Measurements from ENCODE around the gene CXorf58. TPM values are rescaled to one million over a fixed set of nuclear protein-coding genes. Genes with fewer than 3 reads are reported as not detected.

The CXorf58 gene
- polyA plus RNA-seq, 1 of the 3 experiments (the other 2 are of a cell fraction) = not detected

DNA sequence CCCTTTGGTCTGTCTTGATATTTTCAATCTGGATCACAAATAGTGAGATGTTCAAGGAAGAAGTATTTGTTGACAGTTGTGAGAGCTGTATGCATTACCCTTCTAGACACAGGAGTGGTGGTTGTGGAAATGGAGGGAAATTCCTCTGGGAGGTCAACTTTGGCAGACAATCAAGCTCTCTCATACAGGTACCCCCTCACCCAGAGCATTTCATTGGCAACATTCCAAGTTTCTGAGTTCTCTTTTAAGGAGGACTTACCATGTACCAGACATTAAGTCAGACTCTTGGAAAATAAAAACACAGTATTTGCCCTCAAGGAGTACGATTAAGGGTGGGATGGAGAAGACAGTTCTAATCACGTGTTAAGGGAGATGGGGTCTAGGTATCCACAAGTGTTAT lies 73.9 kb downstream of the CXorf58 start:
- POLR2A ChIA-PET = no interaction called here
- peaks cover 5 to 9% of the 10 kb centered on the region in 2 experiments for H3K36me3 ChIP-seq (replicated peaks in 1 of 2; ENCODE audit: control insufficient read depth in 1 of 2, insufficient read depth in 2 of 2, low read length in 1 of 2)
- no peak overlapping the region for H2AFZ ChIP-seq (ENCODE audit: low read depth)
- DNase-seq = no peak
- H3K9ac ChIP-seq = no peak overlapping the region
- TF ChIP-seq NRF1 (IDR thresholded peaks at IDR 0.05; ENCODE audit: low read depth, low read length) = no peak
- TF ChIP-seq YY1 (IDR thresholded peaks at IDR 0.05; ENCODE audit: low read depth) = no peak
- TF ChIP-seq, protein P1, sequence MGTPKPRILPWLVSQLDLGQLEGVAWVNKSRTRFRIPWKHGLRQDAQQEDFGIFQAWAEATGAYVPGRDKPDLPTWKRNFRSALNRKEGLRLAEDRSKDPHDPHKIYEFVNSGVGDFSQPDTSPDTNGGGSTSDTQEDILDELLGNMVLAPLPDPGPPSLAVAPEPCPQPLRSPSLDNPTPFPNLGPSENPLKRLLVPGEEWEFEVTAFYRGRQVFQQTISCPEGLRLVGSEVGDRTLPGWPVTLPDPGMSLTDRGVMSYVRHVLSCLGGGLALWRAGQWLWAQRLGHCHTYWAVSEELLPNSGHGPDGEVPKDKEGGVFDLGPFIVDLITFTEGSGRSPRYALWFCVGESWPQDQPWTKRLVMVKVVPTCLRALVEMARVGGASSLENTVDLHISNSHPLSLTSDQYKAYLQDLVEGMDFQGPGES (IDR thresholded peaks at IDR 0.05; ENCODE audit: low read depth, low read length) = no peak
- TF ChIP-seq, protein P2, sequence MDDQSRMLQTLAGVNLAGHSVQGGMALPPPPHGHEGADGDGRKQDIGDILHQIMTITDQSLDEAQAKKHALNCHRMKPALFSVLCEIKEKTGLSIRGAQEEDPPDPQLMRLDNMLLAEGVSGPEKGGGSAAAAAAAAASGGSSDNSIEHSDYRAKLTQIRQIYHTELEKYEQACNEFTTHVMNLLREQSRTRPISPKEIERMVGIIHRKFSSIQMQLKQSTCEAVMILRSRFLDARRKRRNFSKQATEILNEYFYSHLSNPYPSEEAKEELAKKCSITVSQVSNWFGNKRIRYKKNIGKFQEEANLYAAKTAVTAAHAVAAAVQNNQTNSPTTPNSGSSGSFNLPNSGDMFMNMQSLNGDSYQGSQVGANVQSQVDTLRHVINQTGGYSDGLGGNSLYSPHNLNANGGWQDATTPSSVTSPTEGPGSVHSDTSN (IDR thresholded peaks at IDR 0.05) = no peak
- TF ChIP-seq RXRA (IDR thresholded peaks at IDR 0.05; ENCODE audit: borderline replicate concordance, low read depth) = no peak
- TF ChIP-seq NFIC (IDR thresholded peaks at IDR 0.05; ENCODE audit: borderline replicate concordance) = no peak
- TF ChIP-seq CHD2 (IDR thresholded peaks at IDR 0.05; ENCODE audit: low read length, partially characterized antibody) = no peak
- no peak for TF ChIP-seq GATA2 (CRISPR knock-in tag; IDR thresholded peaks at IDR 0.05)
- no peak for TF ChIP-seq TCF12 (IDR thresholded peaks at IDR 0.05)
- TF ChIP-seq, protein P3, sequence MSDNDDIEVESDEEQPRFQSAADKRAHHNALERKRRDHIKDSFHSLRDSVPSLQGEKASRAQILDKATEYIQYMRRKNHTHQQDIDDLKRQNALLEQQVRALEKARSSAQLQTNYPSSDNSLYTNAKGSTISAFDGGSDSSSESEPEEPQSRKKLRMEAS (IDR thresholded peaks at IDR 0.05; ENCODE audit: low read depth) = no peak
- no peak for TF ChIP-seq MEF2A (IDR thresholded peaks at IDR 0.05; ENCODE audit: borderline replicate concordance, low read depth)
- TF ChIP-seq EP300 (IDR thresholded peaks at IDR 0.05; ENCODE audit: borderline replicate concordance in 1 of 2, low read depth in 1 of 2, low read length in 1 of 2) = no peak
- TF ChIP-seq RFX5 (IDR thresholded peaks at IDR 0.05; ENCODE audit: low read length) = no peak
- TF ChIP-seq ZBTB33 (IDR thresholded peaks at IDR 0.05; ENCODE audit: borderline replicate concordance, low read depth) = no peak
- no peaks in the 10 kb centered on the region for H3K9me2 ChIP-seq
- H3K4me1 ChIP-seq (ENCODE audit: control insufficient read depth in 1 of 2, insufficient read depth in 2 of 2, low read depth in 1 of 2, low read length in 1 of 2) = no peaks in the 10 kb centered on the region; a peak in 1 of 4 replicates
- H3K9me3 ChIP-seq = no peaks in the 10 kb centered on the region
- H3K4me3 ChIP-seq (ENCODE audit: low read depth in 2 of 2, low read length in 1 of 2) = no peak overlapping the region
- H3K27ac ChIP-seq (ENCODE audit: low read depth in 2 of 2, low read length in 1 of 2) = no peak overlapping the region
- WGBS (ENCODE audit: low lambda C conversion rate) = 57% methylated on average over 2 of the region's 2 CpGs
- H3K79me2 ChIP-seq (ENCODE audit: insufficient read depth) = peaks cover 10% of the 10 kb centered on the region; the same call in 1 of the 2 replicates
- no peak overlapping the region for H3K4me2 ChIP-seq
- CTCF ChIA-PET = interaction anchor here (0.8 to 1.6 kb wide), 2 partner anchors 11 to 73 kb away, joined by 3 to 4 read pairs; no protein-coding TSS in a partner anchor
- H3F3A ChIP-seq (replicated peaks; ENCODE audit: insufficient read depth) = no peaks in the 10 kb centered on the region
- no peaks in the 10 kb centered on the region for H4K20me1 ChIP-seq (ENCODE audit: insufficient read depth)
- H3K27me3 ChIP-seq (ENCODE audit: insufficient read depth) = no peaks in the 10 kb centered on the region; the same call in 1 of the 2 replicates
